ENCODE data around the gene ZDHHC11B.
"Not testable (repeated sequence)": the region's sequence is repeated elsewhere in the genome, so short reads cannot be mapped to it uniquely, and the experiment has no call there.

GRCh38 chr5:706127-706526 lies 78.4 kb downstream of the ZDHHC11B start:
- TF ChIP-seq POLR2A, CTCF (IDR thresholded peaks at IDR 0.05): not testable (repeated sequence)

Data from body of pancreas (tissue), 4 donors.